HepG2 (cell line): ENCODE data around the gene IFI27L2. TPM values are rescaled to one million over a fixed set of nuclear protein-coding genes. Genes with fewer than 3 reads are reported as not detected.
A peak's percentile ranks its signal among the peaks of the same experiment; 100 is the strongest.

Experiments
- ARNT ChIP-seq: fragments of 450-650 bp; IDR thresholded peaks from 2 replicates; pipeline ENCODE4 v1.6.1; 2017
- BHLHE40 ChIP-seq: IDR thresholded peaks from 2 replicates; pipeline ENCODE4 v1.6.1; 2011; ENCODE audit warnings: low read length, improper control_type of control experiment
- FIP1L1 ChIP-seq: fragments of 200-400 bp; formaldehyde crosslinking; IDR thresholded peaks from 2 replicates; pipeline ENCODE4 v1.6.1; 2018; ENCODE audit warnings: low read depth, mild to moderate bottlenecking, low read length, moderate library complexity, borderline replicate concordance; ENCODE audit not compliant: insufficient read depth
- FOSL1 ChIP-seq: sonication (generic); formaldehyde crosslinking; IDR thresholded peaks from 2 replicates; pipeline ENCODE4 v1.9.0; 2021; ENCODE audit warnings: missing genetic modification reagents, borderline replicate concordance
- HNRNPUL1 ChIP-seq: fragments of 200-400 bp; formaldehyde crosslinking; IDR thresholded peaks from 2 replicates; pipeline ENCODE4 v1.6.1; 2017; ENCODE audit warnings: low read depth, mild to moderate bottlenecking, low read length, moderate library complexity
- KDM3A ChIP-seq: IDR thresholded peaks from 2 replicates; pipeline ENCODE4 v1.6.1; 2018; ENCODE audit warnings: low read depth, missing compliant biosample characterization
- KLF11 ChIP-seq: IDR thresholded peaks from 2 replicates; pipeline ENCODE4 v1.6.1; 2016; ENCODE audit warnings: missing compliant biosample characterization
- KLF12 ChIP-seq: sonication (generic); formaldehyde crosslinking; IDR thresholded peaks from 2 replicates; pipeline ENCODE4 v1.4.0; 2020; ENCODE audit warnings: missing genetic modification reagents, borderline replicate concordance
- MXI1 ChIP-seq: IDR thresholded peaks from 3 replicates; pipeline ENCODE4 v1.6.1; 2012; ENCODE audit warnings: low read depth, low read length, inconsistent platforms, borderline replicate concordance
- NFIC ChIP-seq: IDR thresholded peaks from 2 replicates; pipeline ENCODE4 v1.6.1; 2012; ENCODE audit warnings: mild to moderate bottlenecking, low read length, inconsistent platforms
- PLRG1 ChIP-seq: fragments of 450-650 bp; conservative IDR thresholded peaks from 2 replicates; pipeline ENCODE4 v1.6.1; 2016
- RARA ChIP-seq: IDR thresholded peaks from 2 replicates; pipeline ENCODE4 v1.6.1; 2016; ENCODE audit warnings: missing genetic modification reagents, missing compliant biosample characterization
- RELA ChIP-seq: sonication (generic); formaldehyde crosslinking; IDR thresholded peaks from 2 replicates; pipeline ENCODE4 v1.4.0; 2020; ENCODE audit warnings: missing genetic modification reagents
- SALL2 ChIP-seq: sonication (generic); formaldehyde crosslinking; IDR thresholded peaks from 2 replicates; pipeline ENCODE4 v1.8.1; 2023; ENCODE audit warnings: mild to moderate bottlenecking, missing genetic modification reagents, inconsistent platforms
- SMARCE1 ChIP-seq: fragments of 450-650 bp; IDR thresholded peaks from 2 replicates; pipeline ENCODE4 v1.6.1; 2017; ENCODE audit warnings: borderline replicate concordance
- SRSF1 ChIP-seq: fragments of 200-400 bp; formaldehyde crosslinking; optimal IDR thresholded peaks from 2 replicates; pipeline ENCODE3; 2017; ENCODE audit warnings: mild to moderate bottlenecking, low read depth, low read length, moderate library complexity
- ZIK1 ChIP-seq: sonication (generic); formaldehyde crosslinking; IDR thresholded peaks from 2 replicates; pipeline ENCODE4 v1.5.0; 2020; ENCODE audit warnings: mild to moderate bottlenecking, low read depth, missing genetic modification reagents, borderline replicate concordance
- ZNF543 ChIP-seq: sonication (generic); formaldehyde crosslinking; IDR thresholded peaks from 2 replicates; pipeline ENCODE4 v1.4.0; 2020; ENCODE audit warnings: mild to moderate bottlenecking, missing genetic modification reagents
- ZNF550 ChIP-seq: sonication (generic); formaldehyde crosslinking; IDR thresholded peaks from 2 replicates; pipeline ENCODE4 v1.4.0; 2020; ENCODE audit warnings: mild to moderate bottlenecking, missing genetic modification reagents, borderline replicate concordance
- ZNF615 ChIP-seq: sonication (generic); formaldehyde crosslinking; IDR thresholded peaks from 2 replicates; pipeline ENCODE4 v1.5.0; 2020; ENCODE audit warnings: mild to moderate bottlenecking, missing genetic modification reagents, borderline replicate concordance
- ZNF792 ChIP-seq: IDR thresholded peaks from 2 replicates; pipeline ENCODE4 v1.6.1; 2016
- polyA plus RNA-seq, 8 experiments: library from polyadenylated mRNA; depleted of rRNA in 3 of 8; stranded (reverse) in 7 of 8; unstranded in 1 of 8; fragments of >200 nt; fragmentation: Illumina TruSeq in 4 of 8; extraction: Trizol in 4 of 8; gene quantifications; 2 replicates each; pipeline versions ENCODE4 v1.2.1 to v1.2.3, GENCODE V29; 2011 to 2016; ENCODE audit warnings: low read depth in 4 of 8, missing spikeins in 1 of 8, mixed read lengths in 1 of 8; ENCODE audit not compliant: insufficient read depth in 1 of 8
- total RNA-seq, 5 experiments: library from RNA; depleted of rRNA; stranded (reverse); fragments of >200 nt; fragmentation: Illumina TruSeq; extraction: Trizol; gene quantifications; 2 replicates each; pipeline ENCODE4 v1.2.3, GENCODE V29; 2016; ENCODE audit warnings: low read depth in 1 of 5
- TF ChIP-seq, protein P1 (sequence below): sonication (generic); formaldehyde crosslinking; IDR thresholded peaks from 2 replicates; pipeline ENCODE4 v1.8.1; 2023; ENCODE audit warnings: mild to moderate bottlenecking, missing genetic modification reagents, borderline replicate concordance
- TF ChIP-seq, protein P2 (sequence below): sonication (generic); formaldehyde crosslinking; IDR thresholded peaks from 2 replicates; pipeline ENCODE4 v1.8.0; 2022; ENCODE audit warnings: mild to moderate bottlenecking, missing genetic modification reagents, moderate library complexity
- TF ChIP-seq, protein P3 (sequence below): sonication (generic); formaldehyde crosslinking; IDR thresholded peaks from 2 replicates; pipeline ENCODE4 v1.4.0; 2020; ENCODE audit warnings: missing genetic modification reagents
- TF ChIP-seq, protein P4 (sequence below): sonication (generic); formaldehyde crosslinking; IDR thresholded peaks from 2 replicates; pipeline ENCODE4 v1.8.1; 2023; ENCODE audit warnings: mild to moderate bottlenecking, moderate library complexity, missing genetic modification reagents
- TF ChIP-seq, protein P5 (sequence below): sonication (generic); formaldehyde crosslinking; IDR thresholded peaks from 2 replicates; pipeline ENCODE4 v1.5.1; 2020; ENCODE audit warnings: missing genetic modification reagents, mild to moderate bottlenecking, borderline replicate concordance

Gene IFI27L2
- total and polyA plus RNA-seq, 2 of the 13 experiments (the other 11 are each of a cell fraction or from before 2014, with no cell fraction given): 4.3 to 4.8 TPM

DNA sequence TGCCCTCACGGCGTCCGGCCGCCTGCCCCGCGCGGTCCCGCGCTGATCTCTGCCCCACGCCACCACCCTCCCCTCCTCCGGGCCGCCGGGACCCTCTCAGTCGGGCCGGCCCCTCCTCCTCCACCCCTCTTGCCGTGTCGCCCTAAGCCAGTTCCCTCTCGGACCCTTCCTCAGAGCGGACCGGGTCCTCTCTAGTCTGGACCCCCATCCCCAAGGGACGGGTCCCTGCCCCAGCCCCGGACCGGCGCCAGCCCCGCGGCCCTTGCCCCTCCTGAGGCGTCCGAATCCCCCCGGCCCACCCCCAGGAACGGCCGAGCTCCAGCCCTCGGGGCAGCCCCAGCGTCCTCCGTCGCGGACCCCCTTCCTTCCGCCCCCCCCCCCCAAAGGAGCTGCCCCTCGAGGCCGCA lies 45.2 kb upstream of the IFI27L2 start (continued):
- TF ChIP-seq, protein P1, sequence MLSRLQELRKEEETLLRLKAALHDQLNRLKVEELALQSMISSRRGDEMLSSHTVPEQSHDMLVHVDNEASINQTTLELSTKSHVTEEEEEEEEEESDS (CRISPR knock-in tag): no peak
- TF ChIP-seq, protein P2, sequence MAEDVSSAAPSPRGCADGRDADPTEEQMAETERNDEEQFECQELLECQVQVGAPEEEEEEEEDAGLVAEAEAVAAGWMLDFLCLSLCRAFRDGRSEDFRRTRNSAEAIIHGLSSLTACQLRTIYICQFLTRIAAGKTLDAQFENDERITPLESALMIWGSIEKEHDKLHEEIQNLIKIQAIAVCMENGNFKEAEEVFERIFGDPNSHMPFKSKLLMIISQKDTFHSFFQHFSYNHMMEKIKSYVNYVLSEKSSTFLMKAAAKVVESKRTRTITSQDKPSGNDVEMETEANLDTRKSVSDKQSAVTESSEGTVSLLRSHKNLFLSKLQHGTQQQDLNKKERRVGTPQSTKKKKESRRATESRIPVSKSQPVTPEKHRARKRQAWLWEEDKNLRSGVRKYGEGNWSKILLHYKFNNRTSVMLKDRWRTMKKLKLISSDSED (CRISPR knock-in tag): 0 out of 2 replicates have a peak, but pooled peaks have one; percentile 47
- TF ChIP-seq ZIK1: no peak
- TF ChIP-seq KLF12 (CRISPR knock-in tag): no peak
- TF ChIP-seq PLRG1: no peak
- TF ChIP-seq, protein P3, sequence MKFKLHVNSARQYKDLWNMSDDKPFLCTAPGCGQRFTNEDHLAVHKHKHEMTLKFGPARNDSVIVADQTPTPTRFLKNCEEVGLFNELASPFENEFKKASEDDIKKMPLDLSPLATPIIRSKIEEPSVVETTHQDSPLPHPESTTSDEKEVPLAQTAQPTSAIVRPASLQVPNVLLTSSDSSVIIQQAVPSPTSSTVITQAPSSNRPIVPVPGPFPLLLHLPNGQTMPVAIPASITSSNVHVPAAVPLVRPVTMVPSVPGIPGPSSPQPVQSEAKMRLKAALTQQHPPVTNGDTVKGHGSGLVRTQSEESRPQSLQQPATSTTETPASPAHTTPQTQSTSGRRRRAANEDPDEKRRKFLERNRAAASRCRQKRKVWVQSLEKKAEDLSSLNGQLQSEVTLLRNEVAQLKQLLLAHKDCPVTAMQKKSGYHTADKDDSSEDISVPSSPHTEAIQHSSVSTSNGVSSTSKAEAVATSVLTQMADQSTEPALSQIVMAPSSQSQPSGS: no peak
- no peak for TF ChIP-seq ARNT
- TF ChIP-seq, protein P4, sequence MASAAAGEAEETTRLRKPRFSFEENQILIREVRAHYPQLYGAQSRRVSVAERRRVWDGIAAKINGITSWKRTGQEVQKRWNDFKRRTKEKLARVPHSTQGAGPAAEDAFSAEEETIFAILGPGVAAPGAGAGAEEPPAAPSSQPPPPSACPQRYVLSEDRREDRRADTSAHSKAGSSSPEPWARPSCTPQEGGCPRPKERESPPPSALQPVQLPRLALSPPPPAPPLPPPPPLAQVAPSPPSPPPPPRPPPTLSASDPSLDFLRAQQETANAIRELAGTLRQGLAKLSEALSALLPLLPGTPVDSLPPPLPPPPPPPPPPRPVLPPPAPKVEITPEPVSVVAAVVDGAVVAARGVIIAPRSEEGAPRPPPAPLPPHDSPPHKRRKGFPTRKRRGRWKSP (CRISPR knock-in tag): no peak; the same call in 1 of the 2 replicates
- TF ChIP-seq KLF11 (CRISPR knock-in tag): no peak
- TF ChIP-seq FOSL1 (CRISPR knock-in tag): no peak
- no peak for TF ChIP-seq RARA (CRISPR knock-in tag)
- no peak for TF ChIP-seq SALL2
- TF ChIP-seq FIP1L1: no peak
- TF ChIP-seq HNRNPUL1: no peak
- no peak for TF ChIP-seq ZNF792 (CRISPR knock-in tag)
- TF ChIP-seq ZNF615 (CRISPR knock-in tag): no peak
- no peak for TF ChIP-seq RELA (CRISPR knock-in tag)
- no peak for TF ChIP-seq MXI1
- peak; percentile 14; the same call in 1 of the 2 replicates for TF ChIP-seq ZNF543
- TF ChIP-seq BHLHE40: no peak
- TF ChIP-seq SRSF1: no peak
- no peak for TF ChIP-seq ZNF550
- no peak for TF ChIP-seq SMARCE1
- no peak for TF ChIP-seq NFIC
- TF ChIP-seq KDM3A: no peak
- TF ChIP-seq, protein P5, sequence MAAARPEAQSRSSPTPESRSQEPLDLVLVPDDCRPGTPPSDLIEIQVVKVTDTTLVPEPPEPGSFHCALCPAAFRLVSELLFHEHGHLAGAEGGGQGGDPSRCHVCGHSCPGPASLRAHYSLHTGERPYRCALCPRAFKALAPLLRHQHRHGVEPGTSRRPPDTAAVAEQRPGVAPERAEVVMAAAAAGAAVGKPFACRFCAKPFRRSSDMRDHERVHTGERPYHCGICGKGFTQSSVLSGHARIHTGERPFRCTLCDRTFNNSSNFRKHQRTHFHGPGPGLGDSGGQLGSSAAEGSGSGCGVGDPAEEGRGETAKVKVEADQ (CRISPR knock-in tag): 0 out of 2 replicates have a peak, but pooled peaks have one; percentile 22
